CD14-positive monocyte (primary cell): Measurements from ENCODE around the gene AMOTL1. TPM values are rescaled to one million over a fixed set of nuclear protein-coding genes. Genes with fewer than 3 reads are reported as not detected.
A peak's percentile ranks its signal among the peaks of the same experiment; 100 is the strongest.

ENCODE experiments used
- DNase-seq, 3 donors: peaks; one replicate each; pipeline ENCODE4 v3.0.0-alpha.2; 2011 to 2022
- H2AFZ ChIP-seq: 2 replicates; pipeline ENCODE4 v1.6.0; 2012; ENCODE audit warnings: mild to moderate bottlenecking, low read depth, low read length, inconsistent platforms; ENCODE audit not compliant: insufficient read depth, poor library complexity, severe bottlenecking
- H3K27ac ChIP-seq, 2 donors: 1 replicate in 1 of 2; 2 replicates in 1 of 2; pipeline ENCODE4 v1.5.1; 2012 to 2013; ENCODE audit warnings: low read length in 2 of 2, control low read depth in 1 of 2, inconsistent platforms in 1 of 2, low read depth in 1 of 2, mild to moderate bottlenecking in 1 of 2
- H3K27me3 ChIP-seq, 2 donors: one replicate each; pipeline versions ENCODE4 v1.6.0 to v1.6.1; 2011 to 2013; ENCODE audit warnings: low read length in 2 of 2; ENCODE audit not compliant: control insufficient read depth in 2 of 2, insufficient read depth in 2 of 2
- H3K36me3 ChIP-seq, 2 donors: replicated peaks in 1 of 2; 1 replicate in 1 of 2; 2 replicates in 1 of 2; pipeline versions ENCODE4 v1.5.1 to v1.6.1; 2012 to 2013; ENCODE audit warnings: low read length in 2 of 2, control low read depth in 1 of 2, inconsistent platforms in 1 of 2, mild to moderate bottlenecking in 1 of 2; ENCODE audit not compliant: insufficient read depth in 2 of 2, control insufficient read depth in 1 of 2
- H3K4me1 ChIP-seq, 2 donors: 1 replicate in 1 of 2; 2 replicates in 1 of 2; pipeline versions ENCODE4 v1.5.1 to v1.6.1; 2012 to 2013; ENCODE audit warnings: low read length in 2 of 2, control low read depth in 1 of 2, inconsistent platforms in 1 of 2, mild to moderate bottlenecking in 1 of 2, moderate library complexity in 1 of 2; ENCODE audit not compliant: insufficient read depth in 2 of 2, control insufficient read depth in 1 of 2
- H3K4me2 ChIP-seq: replicated peaks from 2 replicates; pipeline ENCODE3; 2012; ENCODE audit warnings: low read length, moderate library complexity, mild to moderate bottlenecking; ENCODE audit not compliant: poor library complexity, severe bottlenecking; ENCODE audit errors: extremely low read depth
- H3K4me3 ChIP-seq, 3 experiments: fragments of 200-600 bp in 1 of 3; sonication (generic) in 1 of 3; replicated peaks in 1 of 3; 1 replicate in 2 of 3; 2 replicates in 1 of 3; pipeline ENCODE4 v1.5.1; 2011 to 2013; ENCODE audit warnings: low read length in 3 of 3, mild to moderate bottlenecking in 3 of 3, control low read depth in 2 of 3, low read depth in 2 of 3, inconsistent platforms in 1 of 3, moderate library complexity in 1 of 3
- H3K79me2 ChIP-seq: 2 replicates; pipeline ENCODE4 v1.6.0; 2012; ENCODE audit warnings: mild to moderate bottlenecking, control low read depth, inconsistent platforms, low read length, moderate library complexity; ENCODE audit not compliant: insufficient read depth
- H3K9ac ChIP-seq: 2 replicates; pipeline ENCODE4 v1.6.0; 2017; ENCODE audit warnings: low read length, mild to moderate bottlenecking; ENCODE audit not compliant: insufficient read depth, poor library complexity, severe bottlenecking
- H3K9me3 ChIP-seq, 2 donors: replicated peaks in 1 of 2; 1 replicate in 1 of 2; 2 replicates in 1 of 2; pipeline versions ENCODE4 v1.5.1 to v1.6.1; 2012 to 2013; ENCODE audit warnings: low read length in 2 of 2, control low read depth in 1 of 2; ENCODE audit not compliant: control insufficient read depth in 1 of 2, insufficient read depth in 1 of 2
- H4K20me1 ChIP-seq: 2 replicates; pipeline ENCODE4 v1.6.0; 2012; ENCODE audit warnings: mild to moderate bottlenecking, low read length, control low read depth, moderate library complexity; ENCODE audit not compliant: insufficient read depth
- H3K27ac Mint-ChIP-seq, 7 donors: one replicate each; pipeline ENCODE4 v1.8.0; 2020; ENCODE audit warnings: mild to moderate bottlenecking in 7 of 7, mixed read lengths in 7 of 7, moderate library complexity in 6 of 7, inconsistent platforms in 2 of 7
- H3K27me3 Mint-ChIP-seq, 3 donors: one replicate each; pipeline ENCODE4 v1.8.0; 2021 to 2022; ENCODE audit warnings: low read depth in 3 of 3, mild to moderate bottlenecking in 3 of 3, mixed read lengths in 3 of 3, moderate library complexity in 3 of 3, inconsistent platforms in 1 of 3
- H3K36me3 Mint-ChIP-seq, 2 donors: one replicate each; pipeline ENCODE4 v1.8.0; 2020; ENCODE audit warnings: mixed read lengths in 2 of 2, inconsistent platforms in 1 of 2, mild to moderate bottlenecking in 1 of 2
- H3K4me1 Mint-ChIP-seq: one replicate; pipeline ENCODE4 v1.8.0; 2020; ENCODE audit warnings: mild to moderate bottlenecking, mixed read lengths
- H3K4me3 Mint-ChIP-seq, 2 donors: one replicate each; pipeline ENCODE4 v1.8.0; 2020; ENCODE audit warnings: mild to moderate bottlenecking in 2 of 2, mixed read lengths in 2 of 2, moderate library complexity in 1 of 2
- H3K9me3 Mint-ChIP-seq, 7 donors: one replicate each; pipeline ENCODE4 v1.8.0; 2020 to 2022; ENCODE audit warnings: mixed read lengths in 7 of 7, mild to moderate bottlenecking in 6 of 7, moderate library complexity in 6 of 7, inconsistent platforms in 2 of 7
- whole genome bisulfite sequencing: methylation state at CpG from one replicate; pipeline ENCODE4 v1.1.5; 2013; ENCODE audit warnings: missing lambda C conversion rate; ENCODE audit not compliant: insufficient coverage; 5-methylcytosine and 5-hydroxymethylcytosine counted together
- intact Hi-C, 2 donors: fragments of 100-400 bp; cut with micrococcal nuclease; formaldehyde crosslinking; loops; one replicate each; pipeline versions ENCODE4 v1.15.0 to v1.15.1; 2023
- polyA plus RNA-seq, 3 donors: library from polyadenylated mRNA; depleted of rRNA in 1 of 3; unstranded in 2 of 3; stranded (reverse) in 1 of 3; fragments of 300-500 nt in 2 of 3; fragments of >200 nt in 1 of 3; fragmentation: Illumina TruSeq in 2 of 3; gene quantifications; 1 replicate in 2 of 3; 2 replicates in 1 of 3; pipeline ENCODE4 v1.2.3, GENCODE V29; 2012 to 2021
- TF ChIP-seq, protein P1 (sequence below): fragments of 200-600 bp; IDR thresholded peaks from one replicate; pipeline ENCODE4 v1.8.0; 2022; ENCODE audit warnings: antibody characterized with exemption, mild to moderate bottlenecking

AMOTL1 gene
- polyA plus RNA-seq, 3 donors: 0.41 to 0.66 (median 0.46) TPM

DNA sequence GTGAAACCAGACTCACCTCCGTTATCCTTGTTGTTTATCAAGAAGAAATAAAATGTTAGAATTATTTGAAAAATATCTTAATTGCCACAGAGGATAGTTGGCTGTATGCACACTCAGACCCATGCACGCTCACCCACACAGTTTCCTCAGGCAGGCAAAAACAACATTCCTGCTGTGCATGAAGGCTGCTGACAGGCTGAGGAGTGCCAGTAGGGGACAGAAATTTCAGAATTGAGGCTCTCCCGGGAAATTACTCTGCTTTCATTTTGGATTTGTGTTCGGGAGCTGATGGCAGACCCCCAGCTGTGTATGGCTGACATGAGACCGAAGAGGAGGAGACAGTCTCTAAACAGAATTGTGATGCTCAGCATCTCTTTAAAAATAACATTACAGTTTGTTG is 87.5 kb downstream of the AMOTL1 start:
- Mint-ChIP-seq H3K4me1 (no peaks in the 10 kb centered on the region), H3K27me3 (peaks cover 0 to 3% (median 0%) of the 10 kb centered on the region in 3 donors), H3K4me3 (no peak overlapping the region), H3K36me3 (peaks cover 25 to 57% of the 10 kb centered on the region in 2 donors), H3K9me3 (no peaks in the 10 kb centered on the region), H3K27ac (peak overlapping the region in 1 of 7 donors; percentile 10)
- H3K79me2 ChIP-seq: no peaks in the 10 kb centered on the region
- WGBS: 100% methylated on average over 2 of the region's 5 CpGs
- no peak overlapping the region for H3K4me3 ChIP-seq
- intact Hi-C loops: no loop called here
- H3K27ac ChIP-seq: no peak overlapping the region
- no peaks in the 10 kb centered on the region for H3K4me1 ChIP-seq
- no peaks in the 10 kb centered on the region for H3K27me3 ChIP-seq
- no peak overlapping the region for H3K9ac ChIP-seq
- no peak for DNase-seq
- H3K4me2 ChIP-seq: no peak overlapping the region
- TF ChIP-seq, protein P1, sequence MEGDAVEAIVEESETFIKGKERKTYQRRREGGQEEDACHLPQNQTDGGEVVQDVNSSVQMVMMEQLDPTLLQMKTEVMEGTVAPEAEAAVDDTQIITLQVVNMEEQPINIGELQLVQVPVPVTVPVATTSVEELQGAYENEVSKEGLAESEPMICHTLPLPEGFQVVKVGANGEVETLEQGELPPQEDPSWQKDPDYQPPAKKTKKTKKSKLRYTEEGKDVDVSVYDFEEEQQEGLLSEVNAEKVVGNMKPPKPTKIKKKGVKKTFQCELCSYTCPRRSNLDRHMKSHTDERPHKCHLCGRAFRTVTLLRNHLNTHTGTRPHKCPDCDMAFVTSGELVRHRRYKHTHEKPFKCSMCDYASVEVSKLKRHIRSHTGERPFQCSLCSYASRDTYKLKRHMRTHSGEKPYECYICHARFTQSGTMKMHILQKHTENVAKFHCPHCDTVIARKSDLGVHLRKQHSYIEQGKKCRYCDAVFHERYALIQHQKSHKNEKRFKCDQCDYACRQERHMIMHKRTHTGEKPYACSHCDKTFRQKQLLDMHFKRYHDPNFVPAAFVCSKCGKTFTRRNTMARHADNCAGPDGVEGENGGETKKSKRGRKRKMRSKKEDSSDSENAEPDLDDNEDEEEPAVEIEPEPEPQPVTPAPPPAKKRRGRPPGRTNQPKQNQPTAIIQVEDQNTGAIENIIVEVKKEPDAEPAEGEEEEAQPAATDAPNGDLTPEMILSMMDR: no peak
- no peak overlapping the region for H2AFZ ChIP-seq
- no peaks in the 10 kb centered on the region for H4K20me1 ChIP-seq
- peaks cover 2 to 38% of the 10 kb centered on the region in 2 donors for H3K36me3 ChIP-seq
- no peaks in the 10 kb centered on the region for H3K9me3 ChIP-seq

- H3K27me3 ChIP-seq: no peaks in the 10 kb centered on the region
- no peak overlapping the region for H2AFZ ChIP-seq
- Mint-ChIP-seq H3K4me3 (no peak overlapping the region), H3K36me3 (peaks cover 29 to 59% of the 10 kb centered on the region in 2 donors), H3K27me3 (peaks cover 0 to 3% (median 2%) of the 10 kb centered on the region in 3 donors), H3K27ac (peak overlapping the region in 2 of 7 donors; percentile 11 to 40), H3K4me1 (no peaks in the 10 kb centered on the region), H3K9me3 (no peaks in the 10 kb centered on the region)
- WGBS: 98% methylated on average over 5 of the region's 6 CpGs
- no peak for DNase-seq
- TF ChIP-seq, protein P1: no peak
- no peak overlapping the region for H3K4me3 ChIP-seq
- H3K79me2 ChIP-seq: no peaks in the 10 kb centered on the region
- intact Hi-C loops: no loop called here
- H3K27ac ChIP-seq: no peak overlapping the region
- no peak overlapping the region for H3K9ac ChIP-seq
- no peaks in the 10 kb centered on the region for H3K4me1 ChIP-seq
- H3K9me3 ChIP-seq: no peaks in the 10 kb centered on the region
- H3K4me2 ChIP-seq: no peak overlapping the region
- peaks cover 2 to 38% of the 10 kb centered on the region in 2 donors for H3K36me3 ChIP-seq
- H4K20me1 ChIP-seq: no peaks in the 10 kb centered on the region
Observed at GRCh38 chr11:94856443-94856842, 88.3 kb downstream of the AMOTL1 start.
